HL-60 (cell line): ENCODE measurements around the gene KRT14.

Source experiments
- DNase-seq, 2 experiments: peaks; one replicate each; pipeline ENCODE4 v3.0.0-alpha.2; 2010 to 2020; ENCODE audit warnings: low read depth in 1 of 2, low spot score in 1 of 2
- H3K27ac ChIP-seq: fragments of 250-450 bp; sonication (Bioruptor Pico); replicated peaks from 2 replicates; pipeline ENCODE4 v1.5.1; 2020; ENCODE audit warnings: mild to moderate bottlenecking, moderate library complexity
- H3K27me3 ChIP-seq: fragments of 250-450 bp; sonication (Bioruptor Pico); 2 replicates; pipeline ENCODE4 v1.5.1; 2021; ENCODE audit warnings: mild to moderate bottlenecking, moderate library complexity; ENCODE audit not compliant: insufficient read depth, poor library complexity, severe bottlenecking
- H3K4me3 ChIP-seq: replicated peaks from 2 replicates; pipeline ENCODE4 v1.5.1; 2011; ENCODE audit warnings: mild to moderate bottlenecking, control low read depth, low read length; ENCODE audit not compliant: insufficient read depth
- GABPA ChIP-seq: IDR thresholded peaks from 2 replicates; pipeline ENCODE4 v1.6.1; 2012; ENCODE audit warnings: low read depth
- POLR2AphosphoS5 ChIP-seq: IDR thresholded peaks from 2 replicates; pipeline ENCODE4 v1.6.1; 2012; ENCODE audit warnings: low read depth
- REST ChIP-seq: IDR thresholded peaks from 2 replicates; pipeline ENCODE4 v1.6.1; 2012; ENCODE audit warnings: low read depth; ENCODE audit not compliant: insufficient replicate concordance
- SPI1 ChIP-seq: IDR thresholded peaks from 2 replicates; pipeline ENCODE4 v1.6.1; 2012; ENCODE audit warnings: low read depth, mild to moderate bottlenecking, borderline replicate concordance
- TF ChIP-seq, protein P1 (sequence below): IDR thresholded peaks from one replicate; pipeline ENCODE4 v1.5.1; 2011; ENCODE audit warnings: low read length, control low read depth, inconsistent platforms; ENCODE audit not compliant: insufficient read depth

The KRT14 gene

DNA sequence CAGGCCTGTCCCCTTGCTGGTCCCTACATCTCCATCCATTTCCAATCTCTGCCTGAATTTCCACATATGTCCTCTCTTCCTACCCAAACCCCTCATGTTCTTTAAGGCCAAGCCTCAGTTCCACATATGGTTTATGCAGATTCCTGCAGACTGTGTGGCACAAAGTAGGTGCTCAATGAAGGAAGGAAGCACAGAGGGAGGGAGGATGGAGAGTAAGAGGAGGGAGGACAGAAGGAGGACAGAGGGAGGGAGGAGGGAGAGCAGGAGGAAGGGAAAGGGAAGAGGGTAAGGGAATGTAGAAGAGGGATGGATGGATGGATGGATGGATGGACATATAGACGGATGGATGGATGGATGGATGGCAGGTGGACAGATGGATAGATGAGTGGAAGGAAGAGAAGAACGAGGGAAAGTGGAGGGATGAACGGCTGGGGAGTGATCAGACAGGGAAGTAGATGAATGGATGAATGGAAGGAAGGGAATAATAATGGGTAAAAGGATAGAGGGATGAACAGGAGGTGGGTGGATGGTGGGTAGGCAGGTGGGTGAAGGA is 7.7 kb upstream of the KRT14 start:
- no peak overlapping the region for H3K27ac ChIP-seq
- no peaks in the 10 kb centered on the region for H3K27me3 ChIP-seq
- TF ChIP-seq POLR2AphosphoS5 (no peak), SPI1 (no peak), GABPA (no peak), REST (no peak)
- TF ChIP-seq, protein P1, sequence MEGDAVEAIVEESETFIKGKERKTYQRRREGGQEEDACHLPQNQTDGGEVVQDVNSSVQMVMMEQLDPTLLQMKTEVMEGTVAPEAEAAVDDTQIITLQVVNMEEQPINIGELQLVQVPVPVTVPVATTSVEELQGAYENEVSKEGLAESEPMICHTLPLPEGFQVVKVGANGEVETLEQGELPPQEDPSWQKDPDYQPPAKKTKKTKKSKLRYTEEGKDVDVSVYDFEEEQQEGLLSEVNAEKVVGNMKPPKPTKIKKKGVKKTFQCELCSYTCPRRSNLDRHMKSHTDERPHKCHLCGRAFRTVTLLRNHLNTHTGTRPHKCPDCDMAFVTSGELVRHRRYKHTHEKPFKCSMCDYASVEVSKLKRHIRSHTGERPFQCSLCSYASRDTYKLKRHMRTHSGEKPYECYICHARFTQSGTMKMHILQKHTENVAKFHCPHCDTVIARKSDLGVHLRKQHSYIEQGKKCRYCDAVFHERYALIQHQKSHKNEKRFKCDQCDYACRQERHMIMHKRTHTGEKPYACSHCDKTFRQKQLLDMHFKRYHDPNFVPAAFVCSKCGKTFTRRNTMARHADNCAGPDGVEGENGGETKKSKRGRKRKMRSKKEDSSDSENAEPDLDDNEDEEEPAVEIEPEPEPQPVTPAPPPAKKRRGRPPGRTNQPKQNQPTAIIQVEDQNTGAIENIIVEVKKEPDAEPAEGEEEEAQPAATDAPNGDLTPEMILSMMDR, result no peak
- no peak overlapping the region for H3K4me3 ChIP-seq
- DNase-seq, result no peak

- TF ChIP-seq GABPA (no peak), POLR2AphosphoS5 (no peak), SPI1 (no peak), REST (no peak)
- TF ChIP-seq, protein P1, result no peak
- no peak overlapping the region for H3K4me3 ChIP-seq
- H3K27me3 ChIP-seq, result no peaks in the 10 kb centered on the region
- DNase-seq, result no peak
- no peak overlapping the region for H3K27ac ChIP-seq
Measured at GRCh38 chr17:41593306-41593981, 6.7 kb upstream of the KRT14 start.

- Histone ChIP-seq H3K27ac (no peak overlapping the region), H3K27me3 (no peaks in the 10 kb centered on the region), H3K4me3 (no peak overlapping the region)
- no peak for DNase-seq
- no peak for TF ChIP-seq SPI1
- no peak for TF ChIP-seq REST
Measured at GRCh38 chr17:41592601-41593305, 6.1 kb upstream of the KRT14 start.
